ENCODE results near the gene MAP2. TPM values are rescaled to one million over a fixed set of nuclear protein-coding genes. Genes with fewer than 3 reads are reported as not detected.

The MAP2 gene
- total RNA-seq, 1 donor from 2014 or later, result 1.9 TPM

DNA sequence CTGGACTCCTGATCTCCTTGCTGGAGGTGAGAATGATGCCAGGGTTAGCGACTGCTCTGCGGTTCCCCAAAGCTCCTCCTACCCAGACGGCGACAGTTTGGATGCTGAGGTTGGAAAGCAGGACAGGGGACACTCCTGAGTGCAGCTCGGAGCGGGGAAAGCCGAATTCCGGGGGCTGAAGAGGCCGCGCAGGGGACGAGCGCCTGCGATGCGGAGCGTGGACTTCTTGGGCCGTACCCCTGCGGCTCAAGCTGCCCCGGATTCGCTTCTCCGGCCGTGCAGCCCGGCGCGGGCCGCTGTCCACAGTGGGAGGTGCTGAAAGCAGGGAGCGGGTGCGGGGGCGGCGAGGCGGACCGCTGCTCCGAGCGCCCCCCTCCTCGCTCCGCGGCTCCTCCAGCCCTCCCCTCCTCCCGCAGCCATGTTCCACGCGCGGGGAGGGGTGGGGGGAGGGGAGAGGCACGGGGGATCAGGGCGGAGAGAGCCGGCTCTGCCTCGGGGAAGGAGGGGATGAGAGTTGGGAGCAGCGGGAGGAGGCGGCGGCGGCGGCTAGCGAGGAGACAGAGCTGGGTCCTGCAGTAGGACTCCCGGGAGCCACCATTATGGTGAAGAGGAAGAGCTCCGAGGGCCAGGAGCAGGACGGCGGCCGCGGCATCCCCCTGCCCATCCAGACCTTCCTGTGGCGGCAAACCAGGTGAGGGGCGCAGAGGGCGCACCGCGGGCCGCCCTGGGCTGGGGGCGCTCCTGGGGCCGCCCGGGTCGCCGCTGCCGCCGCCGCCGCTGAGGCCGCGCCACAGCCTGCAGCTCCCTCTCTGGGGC is 347.8 kb downstream of the MAP2 start, which contains the start of gene UNC80:
TSS of gene UNC80 (plus strand) at position 359 of the 816 bp plus-strand sequence. CDS start at position 600, 241 bp downstream.
- Mint-ChIP-seq H3K36me3 (ENCODE audit: low read depth) (no peaks in the 10 kb centered on the region), H3K27ac (no peak within 1 kb of the TSS), H3K4me1 (no peaks in the 10 kb centered on the region), H3K4me3 (no peak within 1 kb of the TSS), H3K9me3 (no peaks in the 10 kb centered on the region), H3K27me3 (peaks cover 22% of the 10 kb centered on the region)
- POLR2A ChIA-PET, result no interaction called here
- intact Hi-C loops (cut with micrococcal nuclease), result no loop called here
- ATAC-seq (ENCODE audit: low read depth), result no peak
- no peak for TF ChIP-seq CTCF (IDR thresholded peaks at IDR 0.05)
- DNase-seq, result no peak
- CTCF ChIA-PET, result no interaction called here

GRCh38 chr2:209772290-209772685 is 348.4 kb downstream of the MAP2 start:
- ATAC-seq (ENCODE audit: low read depth), result no peak
- H3K4me1 Mint-ChIP-seq, result no peaks in the 10 kb centered on the region
- DNase-seq, result no peak
- intact Hi-C loops (cut with micrococcal nuclease), result no loop called here
- H3K36me3 Mint-ChIP-seq (ENCODE audit: low read depth), result no peaks in the 10 kb centered on the region
- H3K4me3 Mint-ChIP-seq, result no peak overlapping the region
- H3K27ac Mint-ChIP-seq, result no peak overlapping the region
- H3K9me3 Mint-ChIP-seq, result no peaks in the 10 kb centered on the region
- ChIA-PET CTCF (no interaction called here), POLR2A (no interaction called here)
- TF ChIP-seq CTCF (IDR thresholded peaks at IDR 0.05), result no peak
- H3K27me3 Mint-ChIP-seq, result peaks cover 22% of the 10 kb centered on the region

DNA sequence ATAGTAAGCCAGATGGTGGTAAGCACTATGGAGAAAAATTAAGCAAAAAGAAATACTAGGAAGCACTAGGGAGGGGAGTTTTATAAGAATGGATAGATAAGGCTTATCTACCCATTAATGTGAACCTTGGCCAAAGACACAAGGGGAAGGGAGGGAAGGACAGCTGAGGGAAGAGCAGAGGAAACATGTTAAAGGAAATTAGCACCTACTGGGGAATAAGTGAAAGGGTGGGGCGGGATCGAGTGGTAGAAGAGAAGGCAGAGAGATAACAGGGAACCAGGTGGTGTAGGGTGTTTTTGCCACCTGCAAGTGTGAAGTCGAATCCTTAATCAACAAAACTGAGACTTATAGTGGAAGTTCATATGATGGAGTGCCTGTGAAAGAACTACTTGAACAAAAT is 349.5 kb downstream of the MAP2 start:
- intact Hi-C loops (cut with micrococcal nuclease), result no loop called here
- H3K4me3 Mint-ChIP-seq, result no peak overlapping the region
- CTCF ChIA-PET, result no interaction called here

More for the DNA sequence above, 349.5 kb downstream of the MAP2 start:
- ATAC-seq (ENCODE audit: low read depth) (no peak), DNase-seq (no peak)
- POLR2A ChIA-PET, result no interaction called here
- no peaks in the 10 kb centered on the region for H3K36me3 Mint-ChIP-seq (ENCODE audit: low read depth)
- no peaks in the 10 kb centered on the region for H3K9me3 Mint-ChIP-seq
- H3K27me3 Mint-ChIP-seq, result peaks cover 20% of the 10 kb centered on the region
- TF ChIP-seq CTCF (IDR thresholded peaks at IDR 0.05), result no peak
- H3K27ac Mint-ChIP-seq, result no peak overlapping the region
- H3K4me1 Mint-ChIP-seq, result no peaks in the 10 kb centered on the region
